NOMO-1 treated with DMSO at 0.1 percent for 48 hours (cell line): ENCODE data around the gene HSD11B2.
A peak's percentile ranks its signal among the peaks of the same experiment; 100 is the strongest.

Source experiments
- DNase-seq: peaks from one replicate; lab custom pipeline; 2025; ENCODE audit not compliant: unreplicated experiment; lab: John Stamatoyannopoulos, UW

Gene HSD11B2

GRCh38 chr16:67470359-67470758 lies 39.4 kb downstream of the HSD11B2 start:
- DNase-seq = no peak

- no peak for DNase-seq
These were observed 41.0 kb downstream of the HSD11B2 start for GRCh38 chr16:67471758-67472384.

- DNase-seq = no peak
These were observed 43.9 kb downstream of the HSD11B2 start for GRCh38 chr16:67474551-67475455.

- no peak for DNase-seq
These were observed 47.1 kb downstream of the HSD11B2 start for GRCh38 chr16:67477960-67478554.

- DNase-seq = peak; percentile 95
These were observed 50.1 kb downstream of the HSD11B2 start, which contains the start of gene ATP6V0D1 for GRCh38 chr16:67480833-67481560. Gene ATP6V0D1, minus strand, starts transcription at chr16:67481157. Its CDS starts 71 bp downstream, at chr16:67481086.

- peak; percentile 21 for DNase-seq
These were observed 50.8 kb downstream of the HSD11B2 start for GRCh38 chr16:67481561-67482232.

- no peak for DNase-seq
These were observed 51.5 kb downstream of the HSD11B2 start for GRCh38 chr16:67482233-67482924.

GRCh38 chr16:67483150-67483549 lies 52.2 kb downstream of the HSD11B2 start, which contains the start of gene AGRP:
Gene AGRP, minus strand, starts transcription at chr16:67483547. Its CDS starts 149 bp downstream, at chr16:67483398.
- DNase-seq = no peak

GRCh38 chr16:67483731-67484525 lies 53.0 kb downstream of the HSD11B2 start:
- no peak for DNase-seq

- peak; percentile 17 for DNase-seq
These were observed 55.9 kb downstream of the HSD11B2 start for GRCh38 chr16:67486805-67487204.
